Thyroid gland (tissue), 4 donors: ENCODE measurements around the gene HERC6. TPM values are rescaled to one million over a fixed set of nuclear protein-coding genes. Genes with fewer than 3 reads are reported as not detected.
"Not testable (repeated sequence)": the region's sequence is repeated elsewhere in the genome, so short reads cannot be mapped to it uniquely, and the experiment has no call there.

Experiments
- DNase-seq, 2 donors: peaks; one replicate each; pipeline ENCODE4 v3.0.0-alpha.2; 2019
- H3K27ac ChIP-seq, 3 donors: fragments of 200-600 bp; sonication (generic); 1 replicate in 2 of 3; 2 replicates in 1 of 3; pipeline ENCODE4 v1.5.1; 2016 to 2019; ENCODE audit warnings: mild to moderate bottlenecking in 1 of 3, moderate library complexity in 1 of 3
- H3K27me3 ChIP-seq: fragments of 200-600 bp; sonication (generic); one replicate; pipeline ENCODE4 v1.5.1; 2019
- H3K36me3 ChIP-seq, 2 donors: fragments of 200-600 bp; sonication (generic); one replicate each; pipeline ENCODE4 v1.5.1; 2016 to 2019
- H3K4me1 ChIP-seq, 2 donors: fragments of 200-600 bp; sonication (generic); one replicate each; pipeline ENCODE4 v1.5.1; 2017 to 2019
- H3K4me3 ChIP-seq, 3 donors: fragments of 200-600 bp; sonication (generic); replicated peaks in 1 of 3; 1 replicate in 2 of 3; 2 replicates in 1 of 3; pipeline ENCODE4 v1.5.1; 2016; ENCODE audit warnings: mild to moderate bottlenecking in 1 of 3
- H3K9me3 ChIP-seq: fragments of 200-600 bp; sonication (generic); one replicate; pipeline ENCODE4 v1.5.1; 2017
- POLR2A ChIP-seq, 2 donors: fragments of 450-650 bp; IDR thresholded peaks; one replicate each; pipeline ENCODE4 v1.6.1; 2017; ENCODE audit warnings: antibody characterized with exemption in 2 of 2, mild to moderate bottlenecking in 2 of 2, moderate library complexity in 1 of 2
- WGBS, 2 donors: methylation state at CpG; one replicate each; pipeline ENCODE4 v1.1.5; 2017; 5-methylcytosine and 5-hydroxymethylcytosine counted together
- intact Hi-C: fragments of 100-400 bp; cut with DNase I; formaldehyde crosslinking; loops from one replicate; pipeline ENCODE4 v1.15.1; 2023
- total RNA-seq, 4 donors: library from RNA; depleted of rRNA; stranded (reverse); fragments of >200 nt; gene quantifications; one replicate each; pipeline ENCODE4 v1.2.3, GENCODE V29; 2016
- TF ChIP-seq, protein P1 (sequence below), 6 experiments: fragments of 200-600 bp in 3 of 6; fragments of 450-650 bp in 3 of 6; sonication (generic) in 3 of 6; IDR thresholded peaks; one replicate each; pipeline ENCODE4 v1.5.1; 2016 to 2019; ENCODE audit warnings: antibody characterized with exemption in 6 of 6, mild to moderate bottlenecking in 2 of 6, inconsistent platforms in 1 of 6, moderate library complexity in 1 of 6

Gene HERC6
- total RNA-seq, 4 donors from 2014 or later = 6.7 to 14.0 (median 9.6) TPM

DNA sequence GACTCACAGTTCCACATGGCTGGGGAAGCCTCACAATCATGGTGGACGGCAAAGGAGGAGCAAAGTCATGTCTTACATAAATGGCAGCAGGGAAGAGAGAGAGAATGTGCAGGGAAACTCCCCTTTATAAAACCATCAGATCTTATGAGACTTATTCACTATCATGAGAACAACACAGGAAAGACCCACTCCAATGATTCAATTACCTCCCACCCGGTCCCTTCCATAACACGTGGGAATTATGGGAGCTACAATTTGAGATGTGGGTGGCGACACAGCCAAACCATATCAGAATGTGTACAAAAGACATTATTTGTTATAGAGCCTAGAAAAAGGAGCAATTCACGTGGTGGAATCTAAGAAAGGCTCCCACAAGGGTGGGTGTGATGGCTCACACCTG lies 10.8 kb upstream of the HERC6 start:
- Histone ChIP-seq H3K27me3 (no peaks in the 10 kb centered on the region), H3K36me3 (no peaks in the 10 kb centered on the region), H3K4me1 (no peaks in the 10 kb centered on the region), H3K27ac (no peak overlapping the region), H3K4me3 (no peak overlapping the region), H3K9me3 (no peaks in the 10 kb centered on the region)
- intact Hi-C loops = loop anchor here (5.0 kb wide), 1 partner anchor 151 kb away; no protein-coding TSS in a partner anchor
- TF ChIP-seq, protein P1, sequence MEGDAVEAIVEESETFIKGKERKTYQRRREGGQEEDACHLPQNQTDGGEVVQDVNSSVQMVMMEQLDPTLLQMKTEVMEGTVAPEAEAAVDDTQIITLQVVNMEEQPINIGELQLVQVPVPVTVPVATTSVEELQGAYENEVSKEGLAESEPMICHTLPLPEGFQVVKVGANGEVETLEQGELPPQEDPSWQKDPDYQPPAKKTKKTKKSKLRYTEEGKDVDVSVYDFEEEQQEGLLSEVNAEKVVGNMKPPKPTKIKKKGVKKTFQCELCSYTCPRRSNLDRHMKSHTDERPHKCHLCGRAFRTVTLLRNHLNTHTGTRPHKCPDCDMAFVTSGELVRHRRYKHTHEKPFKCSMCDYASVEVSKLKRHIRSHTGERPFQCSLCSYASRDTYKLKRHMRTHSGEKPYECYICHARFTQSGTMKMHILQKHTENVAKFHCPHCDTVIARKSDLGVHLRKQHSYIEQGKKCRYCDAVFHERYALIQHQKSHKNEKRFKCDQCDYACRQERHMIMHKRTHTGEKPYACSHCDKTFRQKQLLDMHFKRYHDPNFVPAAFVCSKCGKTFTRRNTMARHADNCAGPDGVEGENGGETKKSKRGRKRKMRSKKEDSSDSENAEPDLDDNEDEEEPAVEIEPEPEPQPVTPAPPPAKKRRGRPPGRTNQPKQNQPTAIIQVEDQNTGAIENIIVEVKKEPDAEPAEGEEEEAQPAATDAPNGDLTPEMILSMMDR (IDR thresholded peaks at IDR 0.05) = no peak
- TF ChIP-seq POLR2A (IDR thresholded peaks at IDR 0.05) = no peak
- WGBS, 2 donors = 89 to 95% methylated on average over 5 of the region's 5 CpGs
- DNase-seq = no peak

DNA sequence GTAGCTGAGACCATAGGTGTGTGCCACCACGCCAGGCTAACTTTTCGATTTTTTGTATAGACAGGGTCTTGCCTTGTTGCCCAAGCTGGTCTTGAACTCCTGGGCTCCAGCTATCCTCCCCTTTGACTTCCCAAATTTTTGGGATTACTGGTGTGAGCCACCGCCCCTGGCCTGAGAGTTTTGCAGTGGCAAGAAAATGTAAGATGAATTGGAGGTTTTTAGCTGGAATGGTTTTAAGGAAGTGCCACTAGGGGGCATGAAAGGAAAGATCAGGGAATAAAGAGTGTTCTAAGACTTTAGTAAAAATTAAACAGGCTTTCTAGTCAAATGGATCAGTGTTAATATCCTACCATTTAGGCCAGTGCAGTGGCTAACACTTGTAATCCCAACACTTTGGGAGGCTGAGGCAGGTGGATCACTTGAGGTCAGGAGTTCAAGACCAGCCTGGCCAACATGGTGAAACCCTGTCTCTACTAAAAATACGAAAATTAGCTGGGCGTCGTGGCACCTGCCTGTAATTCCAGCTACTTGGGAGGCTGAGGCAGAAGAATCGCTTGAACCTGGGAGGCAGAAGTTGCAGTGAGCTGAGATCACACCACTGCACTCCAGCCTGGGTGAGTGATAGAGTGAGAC lies 9.4 kb upstream of the HERC6 start:
- TF ChIP-seq, protein P1 (IDR thresholded peaks at IDR 0.05) = peak; percentile 27 to 66 (median 53)
- not testable (repeated sequence) for H3K9me3 ChIP-seq, H3K4me1 ChIP-seq, H3K4me3 ChIP-seq, H3K36me3 ChIP-seq, H3K27me3 ChIP-seq, H3K27ac ChIP-seq
- intact Hi-C loops = loop anchor here (5.0 kb wide), 1 partner anchor 152 kb away; no protein-coding TSS in a partner anchor
- peak in 1 of 2 donors; percentile 13 for DNase-seq
- 87 to 91% methylated on average over 7 of the region's 7 CpGs for WGBS, 2 donors

DNA sequence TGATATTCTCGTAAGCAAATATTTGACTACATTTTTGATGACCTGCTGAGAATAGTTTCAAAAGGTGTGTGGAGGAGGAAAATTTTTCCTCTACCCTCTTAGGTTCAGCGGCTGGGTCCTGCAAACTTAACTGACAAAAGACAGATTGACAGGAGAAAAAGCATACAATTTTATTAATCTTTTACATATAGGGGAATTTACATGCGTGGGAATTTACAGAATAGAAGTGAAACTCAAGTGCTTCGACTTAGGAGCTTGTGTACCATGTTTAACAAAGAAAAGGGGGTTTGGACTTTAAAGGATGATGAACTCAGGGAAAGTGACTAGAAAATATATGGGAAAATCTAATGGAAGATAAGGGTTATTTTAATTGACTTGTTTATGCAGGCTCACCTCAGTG lies 2.5 kb downstream of the HERC6 start:
- WGBS, 2 donors = 88 to 89% methylated on average over 4 of the region's 4 CpGs
- no peaks in the 10 kb centered on the region for H3K36me3 ChIP-seq
- DNase-seq = no peak
- no peaks in the 10 kb centered on the region for H3K27me3 ChIP-seq
- intact Hi-C loops = no loop called here
- no peaks in the 10 kb centered on the region for H3K4me1 ChIP-seq
- no peak overlapping the region for H3K4me3 ChIP-seq
- no peak for TF ChIP-seq POLR2A (IDR thresholded peaks at IDR 0.05)
- TF ChIP-seq, protein P1 (IDR thresholded peaks at IDR 0.05) = no peak
- H3K9me3 ChIP-seq = no peaks in the 10 kb centered on the region
- no peak overlapping the region for H3K27ac ChIP-seq

DNA sequence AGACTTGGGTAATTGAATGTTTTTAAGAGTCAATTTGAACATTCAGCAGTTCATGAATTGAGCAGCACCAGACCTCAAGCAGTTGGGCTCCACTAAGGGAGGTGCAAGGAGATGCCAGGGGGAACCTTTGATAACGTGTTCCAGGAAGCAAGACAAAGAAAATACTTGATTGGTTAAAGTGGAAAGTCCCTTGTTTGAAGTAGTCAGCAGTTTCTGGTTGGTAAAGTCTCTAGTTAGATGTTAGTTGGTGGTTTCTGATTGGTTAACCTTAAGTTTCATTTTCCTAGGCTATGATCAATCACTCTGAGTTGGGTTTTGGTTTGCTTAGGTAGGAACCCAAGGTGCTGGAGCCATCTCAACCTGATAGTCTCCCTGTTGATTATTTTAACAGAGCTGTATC lies 4.0 kb downstream of the HERC6 start:
- H3K27ac ChIP-seq = no peak overlapping the region

DNA sequence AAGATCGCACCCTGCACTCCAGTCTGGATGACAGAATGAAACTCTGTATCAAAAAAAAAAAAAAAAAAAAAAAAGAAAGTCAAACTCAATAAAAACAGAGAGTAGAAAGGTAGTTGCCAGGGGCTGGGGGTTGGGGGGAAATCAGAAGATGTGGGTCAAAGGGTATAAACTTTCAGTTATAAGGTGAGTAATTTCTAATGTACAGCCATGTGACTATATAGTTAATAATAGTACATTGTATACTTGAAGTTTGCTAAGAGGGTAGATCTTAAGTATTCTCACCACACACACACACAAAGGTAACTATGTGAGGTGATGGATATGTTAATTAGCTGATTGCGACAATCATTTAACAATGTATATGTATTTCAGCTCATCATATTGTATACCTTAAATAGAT lies 11.5 kb downstream of the HERC6 start:
- WGBS, 2 donors = 97 to 99% methylated on average over 2 of the region's 2 CpGs
- intact Hi-C loops = no loop called here
- no peaks in the 10 kb centered on the region for H3K4me1 ChIP-seq
- DNase-seq = no peak
- no peaks in the 10 kb centered on the region for H3K9me3 ChIP-seq
- no peak overlapping the region for H3K27ac ChIP-seq
- no peaks in the 10 kb centered on the region for H3K36me3 ChIP-seq
- no peaks in the 10 kb centered on the region for H3K27me3 ChIP-seq
- no peak overlapping the region for H3K4me3 ChIP-seq
- TF ChIP-seq POLR2A (IDR thresholded peaks at IDR 0.05) = no peak
- TF ChIP-seq, protein P1 (IDR thresholded peaks at IDR 0.05) = no peak

More for the DNA sequence above, 4.0 kb downstream of the HERC6 start:
- Histone ChIP-seq H3K9me3 (no peaks in the 10 kb centered on the region), H3K36me3 (no peaks in the 10 kb centered on the region), H3K27me3 (no peaks in the 10 kb centered on the region), H3K4me1 (no peaks in the 10 kb centered on the region), H3K4me3 (no peak overlapping the region)
- no peak for DNase-seq
- 14 to 20% methylated on average over 1 of the region's 1 CpG for WGBS, 2 donors
- TF ChIP-seq POLR2A (IDR thresholded peaks at IDR 0.05) = no peak
- TF ChIP-seq, protein P1 (IDR thresholded peaks at IDR 0.05) = no peak
- intact Hi-C loops = no loop called here
